ENCODE results near the gene C2CD3. TPM values are rescaled to one million over a fixed set of nuclear protein-coding genes. Genes with fewer than 3 reads are reported as not detected.

C2CD3 gene
- total RNA-seq, 1 donor from 2014 or later: 36.8 TPM

GRCh38 chr11:73999581-74000306, 171.1 kb downstream of the C2CD3 start:
- no peak for TF ChIP-seq CTCF (conservative IDR thresholded peaks at IDR 0.05)
- DNase-seq (ENCODE audit: extremely low spot score, unreplicated experiment): no peak
- Mint-ChIP-seq H3K27me3 (no peaks in the 10 kb centered on the region), H3K4me1 (ENCODE audit: unreplicated experiment) (no peaks in the 10 kb centered on the region), H3K9me3 (no peaks in the 10 kb centered on the region), H3K36me3 (peaks cover 7% of the 10 kb centered on the region), H3K27ac (no peak overlapping the region), H3K4me3 (no peak overlapping the region)

- no peak overlapping the region for H3K27ac Mint-ChIP-seq
- no peaks in the 10 kb centered on the region for H3K9me3 Mint-ChIP-seq
- peaks cover 7% of the 10 kb centered on the region for H3K36me3 Mint-ChIP-seq
- TF ChIP-seq CTCF (conservative IDR thresholded peaks at IDR 0.05): no peak
- no peak overlapping the region for H3K4me3 Mint-ChIP-seq
- H3K4me1 Mint-ChIP-seq (ENCODE audit: unreplicated experiment): no peaks in the 10 kb centered on the region
- no peaks in the 10 kb centered on the region for H3K27me3 Mint-ChIP-seq
- DNase-seq (ENCODE audit: extremely low spot score, unreplicated experiment): no peak
Measured at GRCh38 chr11:73998846-73999575, 171.8 kb downstream of the C2CD3 start.

GRCh38 chr11:73997120-73997770, 173.6 kb downstream of the C2CD3 start:
- H3K4me3 Mint-ChIP-seq: no peak overlapping the region
- no peak overlapping the region for H3K27ac Mint-ChIP-seq
- peaks cover 3% of the 10 kb centered on the region for H3K36me3 Mint-ChIP-seq
- no peaks in the 10 kb centered on the region for H3K4me1 Mint-ChIP-seq (ENCODE audit: unreplicated experiment)
- H3K9me3 Mint-ChIP-seq: no peaks in the 10 kb centered on the region
- H3K27me3 Mint-ChIP-seq: no peaks in the 10 kb centered on the region
- DNase-seq (ENCODE audit: extremely low spot score, unreplicated experiment): no peak
- no peak for TF ChIP-seq CTCF (conservative IDR thresholded peaks at IDR 0.05)

- H3K36me3 Mint-ChIP-seq: no peaks in the 10 kb centered on the region
- no peaks in the 10 kb centered on the region for H3K27me3 Mint-ChIP-seq
- no peak for DNase-seq (ENCODE audit: extremely low spot score, unreplicated experiment)
- no peaks in the 10 kb centered on the region for H3K9me3 Mint-ChIP-seq
- no peak for TF ChIP-seq CTCF (conservative IDR thresholded peaks at IDR 0.05)
- no peaks in the 10 kb centered on the region for H3K4me1 Mint-ChIP-seq (ENCODE audit: unreplicated experiment)
- H3K4me3 Mint-ChIP-seq: no peak overlapping the region
- H3K27ac Mint-ChIP-seq: no peak overlapping the region
Measured at GRCh38 chr11:73996161-73996747, 174.5 kb downstream of the C2CD3 start.

GRCh38 chr11:73995731-73996130, 175.1 kb downstream of the C2CD3 start:
- TF ChIP-seq CTCF (conservative IDR thresholded peaks at IDR 0.05): no peak
- H3K27ac Mint-ChIP-seq: no peak overlapping the region
- H3K9me3 Mint-ChIP-seq: no peaks in the 10 kb centered on the region
- DNase-seq (ENCODE audit: extremely low spot score, unreplicated experiment): no peak
- H3K36me3 Mint-ChIP-seq: no peaks in the 10 kb centered on the region
- H3K4me1 Mint-ChIP-seq (ENCODE audit: unreplicated experiment): no peaks in the 10 kb centered on the region
- H3K27me3 Mint-ChIP-seq: no peaks in the 10 kb centered on the region
- no peak overlapping the region for H3K4me3 Mint-ChIP-seq
